ENCODE data around the gene RBMX.

DNA sequence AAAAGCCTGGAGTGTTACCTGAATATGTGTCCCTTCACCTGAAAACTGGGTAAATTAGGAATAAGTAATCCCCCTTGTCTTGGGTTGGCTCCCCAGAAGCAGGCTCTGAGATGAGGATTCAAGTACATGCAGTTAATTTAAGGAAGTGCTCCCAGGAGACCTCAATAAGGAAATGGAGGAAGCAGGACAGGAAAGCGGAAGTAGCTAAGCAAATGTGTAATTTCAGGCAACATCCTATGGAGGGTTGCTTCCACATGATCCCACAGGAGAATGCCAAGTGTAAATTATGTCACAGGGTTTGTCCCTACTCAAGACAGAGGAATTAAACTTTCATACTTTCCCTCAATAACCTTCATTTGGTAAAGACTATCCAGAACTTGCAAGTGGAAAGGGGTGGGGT lies 51.7 kb downstream of the RBMX start:
- TF ChIP-seq, protein P1, sequence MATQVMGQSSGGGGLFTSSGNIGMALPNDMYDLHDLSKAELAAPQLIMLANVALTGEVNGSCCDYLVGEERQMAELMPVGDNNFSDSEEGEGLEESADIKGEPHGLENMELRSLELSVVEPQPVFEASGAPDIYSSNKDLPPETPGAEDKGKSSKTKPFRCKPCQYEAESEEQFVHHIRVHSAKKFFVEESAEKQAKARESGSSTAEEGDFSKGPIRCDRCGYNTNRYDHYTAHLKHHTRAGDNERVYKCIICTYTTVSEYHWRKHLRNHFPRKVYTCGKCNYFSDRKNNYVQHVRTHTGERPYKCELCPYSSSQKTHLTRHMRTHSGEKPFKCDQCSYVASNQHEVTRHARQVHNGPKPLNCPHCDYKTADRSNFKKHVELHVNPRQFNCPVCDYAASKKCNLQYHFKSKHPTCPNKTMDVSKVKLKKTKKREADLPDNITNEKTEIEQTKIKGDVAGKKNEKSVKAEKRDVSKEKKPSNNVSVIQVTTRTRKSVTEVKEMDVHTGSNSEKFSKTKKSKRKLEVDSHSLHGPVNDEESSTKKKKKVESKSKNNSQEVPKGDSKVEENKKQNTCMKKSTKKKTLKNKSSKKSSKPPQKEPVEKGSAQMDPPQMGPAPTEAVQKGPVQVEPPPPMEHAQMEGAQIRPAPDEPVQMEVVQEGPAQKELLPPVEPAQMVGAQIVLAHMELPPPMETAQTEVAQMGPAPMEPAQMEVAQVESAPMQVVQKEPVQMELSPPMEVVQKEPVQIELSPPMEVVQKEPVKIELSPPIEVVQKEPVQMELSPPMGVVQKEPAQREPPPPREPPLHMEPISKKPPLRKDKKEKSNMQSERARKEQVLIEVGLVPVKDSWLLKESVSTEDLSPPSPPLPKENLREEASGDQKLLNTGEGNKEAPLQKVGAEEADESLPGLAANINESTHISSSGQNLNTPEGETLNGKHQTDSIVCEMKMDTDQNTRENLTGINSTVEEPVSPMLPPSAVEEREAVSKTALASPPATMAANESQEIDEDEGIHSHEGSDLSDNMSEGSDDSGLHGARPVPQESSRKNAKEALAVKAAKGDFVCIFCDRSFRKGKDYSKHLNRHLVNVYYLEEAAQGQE (IDR thresholded peaks at IDR 0.05; ENCODE audit: unreplicated experiment) = no peak
- TF ChIP-seq, protein P2, sequence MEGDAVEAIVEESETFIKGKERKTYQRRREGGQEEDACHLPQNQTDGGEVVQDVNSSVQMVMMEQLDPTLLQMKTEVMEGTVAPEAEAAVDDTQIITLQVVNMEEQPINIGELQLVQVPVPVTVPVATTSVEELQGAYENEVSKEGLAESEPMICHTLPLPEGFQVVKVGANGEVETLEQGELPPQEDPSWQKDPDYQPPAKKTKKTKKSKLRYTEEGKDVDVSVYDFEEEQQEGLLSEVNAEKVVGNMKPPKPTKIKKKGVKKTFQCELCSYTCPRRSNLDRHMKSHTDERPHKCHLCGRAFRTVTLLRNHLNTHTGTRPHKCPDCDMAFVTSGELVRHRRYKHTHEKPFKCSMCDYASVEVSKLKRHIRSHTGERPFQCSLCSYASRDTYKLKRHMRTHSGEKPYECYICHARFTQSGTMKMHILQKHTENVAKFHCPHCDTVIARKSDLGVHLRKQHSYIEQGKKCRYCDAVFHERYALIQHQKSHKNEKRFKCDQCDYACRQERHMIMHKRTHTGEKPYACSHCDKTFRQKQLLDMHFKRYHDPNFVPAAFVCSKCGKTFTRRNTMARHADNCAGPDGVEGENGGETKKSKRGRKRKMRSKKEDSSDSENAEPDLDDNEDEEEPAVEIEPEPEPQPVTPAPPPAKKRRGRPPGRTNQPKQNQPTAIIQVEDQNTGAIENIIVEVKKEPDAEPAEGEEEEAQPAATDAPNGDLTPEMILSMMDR (conservative IDR thresholded peaks at IDR 0.05; ENCODE audit: low read depth in 2 of 2) = no peak
- TF ChIP-seq EZH2 (IDR thresholded peaks at IDR 0.05; ENCODE audit: low read depth, unreplicated experiment) (no peak), EZH2phosphoT487 (IDR thresholded peaks at IDR 0.05; ENCODE audit: unreplicated experiment) (no peak), POLR2AphosphoS5 (IDR thresholded peaks at IDR 0.05; ENCODE audit: low read depth) (no peak), CREB1 (CRISPR knock-in tag; IDR thresholded peaks at IDR 0.05; ENCODE audit: low read depth) (no peak), JUNB (IDR thresholded peaks at IDR 0.05; ENCODE audit: unreplicated experiment) (no peak), ZNF114 (CRISPR knock-in tag; IDR thresholded peaks at IDR 0.05) (no peak), ZNF331 (CRISPR knock-in tag; IDR thresholded peaks at IDR 0.05; ENCODE audit: low read depth) (no peak)
- TF ChIP-seq, protein P3, sequence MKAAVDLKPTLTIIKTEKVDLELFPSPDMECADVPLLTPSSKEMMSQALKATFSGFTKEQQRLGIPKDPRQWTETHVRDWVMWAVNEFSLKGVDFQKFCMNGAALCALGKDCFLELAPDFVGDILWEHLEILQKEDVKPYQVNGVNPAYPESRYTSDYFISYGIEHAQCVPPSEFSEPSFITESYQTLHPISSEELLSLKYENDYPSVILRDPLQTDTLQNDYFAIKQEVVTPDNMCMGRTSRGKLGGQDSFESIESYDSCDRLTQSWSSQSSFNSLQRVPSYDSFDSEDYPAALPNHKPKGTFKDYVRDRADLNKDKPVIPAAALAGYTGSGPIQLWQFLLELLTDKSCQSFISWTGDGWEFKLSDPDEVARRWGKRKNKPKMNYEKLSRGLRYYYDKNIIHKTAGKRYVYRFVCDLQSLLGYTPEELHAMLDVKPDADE (IDR thresholded peaks at IDR 0.05) = no peak
